Activated CD4-positive, alpha-beta T cell treated with anti-CD3 and anti-CD28 coated beads for 1 hour (primary cell): ENCODE results near the gene AKAP10.
"Not testable (repeated sequence)": the region's sequence is repeated elsewhere in the genome, so short reads cannot be mapped to it uniquely, and the experiment has no call there.

ENCODE experiments used
- DNase-seq: peaks from one replicate; pipeline ENCODE4 v3.0.0-alpha.2; 2020

AKAP10 gene

GRCh38 chr17:19911033-19911432, 66.6 kb downstream of the AKAP10 start:
- no peak for DNase-seq

- no peak for DNase-seq
These were observed 68.5 kb downstream of the AKAP10 start for GRCh38 chr17:19909139-19909538.

- no peak for DNase-seq
These were observed 72.1 kb downstream of the AKAP10 start for GRCh38 chr17:19905502-19905901.

GRCh38 chr17:19904924-19905323, 72.7 kb downstream of the AKAP10 start:
- DNase-seq: no peak

- no peak for DNase-seq
These were observed 73.2 kb downstream of the AKAP10 start for GRCh38 chr17:19904412-19904811.

GRCh38 chr17:19900809-19901208, 76.8 kb downstream of the AKAP10 start:
- no peak for DNase-seq

- DNase-seq: no peak
These were observed 79.7 kb downstream of the AKAP10 start for GRCh38 chr17:19897903-19898302.

- DNase-seq: no peak
These were observed 80.4 kb downstream of the AKAP10 start for GRCh38 chr17:19897090-19897837.

- no peak for DNase-seq
These were observed 80.9 kb downstream of the AKAP10 start for GRCh38 chr17:19896679-19897078.

- not testable (repeated sequence) for DNase-seq
These were observed 87.1 kb downstream of the AKAP10 start for GRCh38 chr17:19890554-19890953.

- not testable (repeated sequence) for DNase-seq
These were observed 87.6 kb downstream of the AKAP10 start for GRCh38 chr17:19890001-19890400.

GRCh38 chr17:19886116-19886515, 91.5 kb downstream of the AKAP10 start:
- DNase-seq: no peak

- DNase-seq: no peak
These were observed 94.0 kb downstream of the AKAP10 start for GRCh38 chr17:19883537-19884215.

- no peak for DNase-seq
These were observed 97.2 kb downstream of the AKAP10 start for GRCh38 chr17:19880393-19880792.

GRCh38 chr17:19877364-19877945, 100.2 kb downstream of the AKAP10 start:
- no peak for DNase-seq

GRCh38 chr17:19876529-19877161, 101.0 kb downstream of the AKAP10 start:
- peak; percentile 13 for DNase-seq

- DNase-seq: no peak
These were observed 103.4 kb downstream of the AKAP10 start for GRCh38 chr17:19874256-19874655.

GRCh38 chr17:19873346-19873745, 104.3 kb downstream of the AKAP10 start:
- no peak for DNase-seq

- no peak for DNase-seq
These were observed 109.6 kb downstream of the AKAP10 start for GRCh38 chr17:19868079-19868395.

GRCh38 chr17:19867329-19868078, 110.1 kb downstream of the AKAP10 start, which contains the start of gene ULK2:
Gene ULK2, minus strand, starts transcription at chr17:19867936. Its CDS starts 519 bp downstream, at chr17:19867417.
- peak; percentile 33 for DNase-seq

- peak; percentile 23 for DNase-seq
These were observed 110.6 kb downstream of the AKAP10 start for GRCh38 chr17:19867079-19867328.

- no peak for DNase-seq
These were observed 112.6 kb downstream of the AKAP10 start for GRCh38 chr17:19865021-19865420.

GRCh38 chr17:19860647-19861177, 116.9 kb downstream of the AKAP10 start:
- DNase-seq: not testable (repeated sequence)
